MCF 10A (cell line): ENCODE results near the gene FKBP2. TPM values are rescaled to one million over a fixed set of nuclear protein-coding genes. Genes with fewer than 3 reads are reported as not detected.

ENCODE experiments used
- BruUV-seq: library from RNA; stranded (reverse); fragments of 400-500 nt; replicated peaks from 2 replicates; lab custom pipeline; 2021; lab: Mats Ljungman, UMichigan
- CTCF ChIA-PET: fragments of 300-600 bp; sonication (Branson Sonifier 250); formaldehyde crosslinking; extraction: SDS; loops from one replicate; lab custom pipeline; 2021; ENCODE audit warnings: antibody characterized with exemption, inconsistent platforms; lab: Yijun Ruan, JAX
- POLR2A ChIA-PET: fragments of 300-600, 350-650 bp; sonication (Branson Sonifier 250); formaldehyde crosslinking; extraction: SDS; loops from one replicate; lab custom pipeline; 2020; ENCODE audit warnings: antibody characterized with exemption, inconsistent platforms; lab: Yijun Ruan, JAX
- DNase-seq: peaks from one replicate; pipeline ENCODE4 v3.0.0-alpha.2; 2018; ENCODE audit not compliant: unreplicated experiment
- H3K27ac Mint-ChIP-seq: one replicate; pipeline ENCODE4 v1.8.0; 2022; ENCODE audit warnings: mild to moderate bottlenecking, low read depth, mixed read lengths; ENCODE audit not compliant: unreplicated experiment
- H3K27me3 Mint-ChIP-seq: one replicate; pipeline ENCODE4 v1.8.0; 2022; ENCODE audit warnings: mixed read lengths; ENCODE audit not compliant: insufficient read depth, unreplicated experiment
- H3K36me3 Mint-ChIP-seq: one replicate; pipeline ENCODE4 v1.8.0; 2022; ENCODE audit warnings: mild to moderate bottlenecking, moderate library complexity, mixed read lengths; ENCODE audit not compliant: insufficient read depth, unreplicated experiment
- H3K4me1 Mint-ChIP-seq: one replicate; pipeline ENCODE4 v1.8.0; 2022; ENCODE audit warnings: mixed read lengths; ENCODE audit not compliant: insufficient read depth, unreplicated experiment
- H3K4me3 Mint-ChIP-seq: one replicate; pipeline ENCODE4 v1.8.0; 2022; ENCODE audit warnings: mild to moderate bottlenecking, moderate library complexity, mixed read lengths; ENCODE audit not compliant: unreplicated experiment
- H3K9me3 Mint-ChIP-seq: one replicate; pipeline ENCODE4 v1.8.0; 2022; ENCODE audit warnings: mixed read lengths; ENCODE audit not compliant: unreplicated experiment
- CTCF ChIP-seq: fragments of 200-600 bp; IDR thresholded peaks from one replicate; pipeline ENCODE4 v1.8.0; 2022; ENCODE audit warnings: antibody characterized with exemption, mild to moderate bottlenecking; ENCODE audit not compliant: unreplicated experiment
- intact Hi-C: fragments of 100-400 bp; cut with micrococcal nuclease; formaldehyde crosslinking; loops from 2 replicates; pipeline ENCODE4 v1.14.1; 2022
- total RNA-seq: library from RNA; stranded (reverse); gene quantifications from 2 replicates; pipeline ENCODE4 v1.2.3, GENCODE V29; 2022

Gene FKBP2
- total RNA-seq, 1 experiment from 2014 or later: 86.0 TPM

- no peak for TF ChIP-seq CTCF
- H3K27me3 Mint-ChIP-seq: no peaks in the 10 kb centered on the region
- H3K4me3 Mint-ChIP-seq: peak overlapping the region; percentile 80
- no peak for DNase-seq
- no TSS peak for BruUV-seq
- peaks cover 8% of the 10 kb centered on the region for H3K4me1 Mint-ChIP-seq
- no peak overlapping the region for H3K27ac Mint-ChIP-seq
- POLR2A ChIA-PET: interaction anchor here (0.8 to 11.9 kb wide), 7 partner anchors 11 to 93 kb away, joined by 3 to 122 read pairs (median 3); partner anchors contain the start of genes FKBP2, PPP1R14B, PRDX5 and TRMT112
- H3K9me3 Mint-ChIP-seq: no peaks in the 10 kb centered on the region
- H3K36me3 Mint-ChIP-seq: peaks cover 6% of the 10 kb centered on the region
- CTCF ChIA-PET: interaction anchor here (0.6 to 4.7 kb wide), 5 partner anchors 9 to 132 kb away, joined by 3 to 22 read pairs (median 3); no protein-coding TSS in a partner anchor
- intact Hi-C loops: no loop called here
These were observed 15.8 kb upstream of the FKBP2 start for GRCh38 chr11:64224891-64225607.

DNA sequence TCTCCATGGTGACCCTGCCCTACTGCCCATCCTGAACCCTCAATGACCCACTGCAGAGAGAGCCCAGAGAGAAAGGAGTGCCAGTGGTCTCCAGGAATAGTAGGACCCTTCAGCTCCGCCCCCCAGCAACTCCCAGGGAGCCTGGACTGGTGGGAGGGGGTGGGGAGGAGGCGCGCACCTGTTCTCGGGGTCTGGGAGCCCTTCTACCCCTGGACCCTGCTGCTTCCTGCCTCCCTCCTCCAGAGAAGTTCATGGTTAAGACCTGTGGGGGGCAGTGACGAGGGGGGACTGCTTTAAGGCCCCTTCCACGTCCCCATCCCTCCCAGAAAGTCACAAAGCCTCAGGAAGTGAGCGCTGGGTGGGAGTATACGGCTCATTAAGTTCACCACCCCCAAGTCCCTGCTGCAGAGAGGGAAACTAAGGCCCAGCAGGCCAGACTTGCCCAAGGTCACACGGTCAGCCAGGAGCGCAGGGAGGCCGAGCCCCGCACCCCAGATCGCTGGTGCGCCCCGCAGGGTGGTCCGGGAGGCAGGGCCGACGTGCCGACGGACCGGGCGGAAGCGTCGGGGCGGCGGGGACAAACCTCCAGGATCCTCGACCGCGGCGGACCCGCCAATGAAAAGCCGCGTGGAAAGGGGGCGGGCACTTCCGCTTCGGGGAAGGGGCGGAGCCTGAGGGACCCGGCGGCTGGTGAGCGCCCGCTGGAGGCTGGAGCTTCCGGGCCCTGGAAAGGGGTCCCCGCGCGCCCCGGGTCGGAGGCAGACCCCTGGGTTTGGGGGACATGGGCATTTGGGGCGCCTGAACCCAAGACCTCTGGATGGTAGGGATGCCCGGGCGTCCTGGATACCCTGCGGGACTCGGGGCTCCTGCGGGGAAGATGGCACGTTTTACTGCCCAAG is 15.0 kb upstream of the FKBP2 start, which contains the start of the genes NUDT22 and TRPT1:
TSS of gene NUDT22 (plus strand) at position 667 of the 899 bp plus-strand sequence. CDS start 379 bp downstream, outside the sequence.
TSS of gene TRPT1 (minus strand) at position 579 of the 899 bp plus-strand sequence. CDS start at position 253, 326 bp downstream.
- no peaks in the 10 kb centered on the region for H3K9me3 Mint-ChIP-seq
- ChIA-PET POLR2A (interaction anchor here (0.9 to 11.9 kb wide), 23 partner anchors 9 to 1499 kb away, joined by 3 to 122 read pairs (median 4); partner anchors contain the start of genes BAD, ESRRA, FKBP2 and HNRNPUL2), CTCF (interaction anchor here (0.8 to 4.7 kb wide), 6 partner anchors 9 to 77 kb away, joined by 3 to 22 read pairs (median 4); no protein-coding TSS in a partner anchor)
- peaks cover 8% of the 10 kb centered on the region for H3K4me1 Mint-ChIP-seq
- intact Hi-C loops: loop anchor here (2.0 kb wide), 1 partner anchor 39 kb away; the partner anchor contains the start of gene STIP1
- peaks cover 6% of the 10 kb centered on the region for H3K36me3 Mint-ChIP-seq
- H3K27me3 Mint-ChIP-seq: no peaks in the 10 kb centered on the region
- TF ChIP-seq CTCF: peak; percentile 31
- BruUV-seq: TSS peak; percentile 46
- H3K27ac Mint-ChIP-seq: peak within 1 kb of the TSS; percentile 80
- H3K4me3 Mint-ChIP-seq: peak within 1 kb of the TSS; percentile 80
- peak; percentile 79 for DNase-seq

DNA sequence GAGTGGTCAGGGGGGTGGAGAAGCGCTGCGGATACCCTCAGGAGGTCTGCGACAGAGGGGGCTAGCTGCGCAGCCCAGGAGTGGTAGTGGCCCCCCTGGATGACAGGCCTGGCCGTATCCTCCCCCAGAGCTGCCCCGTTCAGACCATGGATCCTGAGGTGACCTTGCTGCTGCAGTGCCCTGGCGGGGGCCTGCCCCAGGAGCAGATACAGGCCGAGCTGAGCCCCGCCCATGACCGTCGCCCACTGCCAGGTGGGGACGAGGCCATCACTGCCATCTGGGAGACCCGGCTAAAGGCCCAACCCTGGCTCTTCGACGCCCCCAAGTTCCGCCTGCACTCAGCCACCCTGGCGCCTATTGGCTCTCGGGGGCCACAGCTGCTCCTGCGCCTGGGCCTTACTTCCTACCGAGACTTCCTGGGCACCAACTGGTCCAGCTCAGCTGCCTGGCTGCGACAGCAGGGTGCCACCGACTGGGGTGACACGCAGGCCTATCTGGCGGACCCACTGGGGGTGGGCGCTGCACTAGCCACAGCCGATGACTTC is 14.3 kb upstream of the FKBP2 start:
- H3K27me3 Mint-ChIP-seq: no peaks in the 10 kb centered on the region
- ChIA-PET POLR2A (interaction anchor here (0.9 to 11.9 kb wide), 20 partner anchors 9 to 1499 kb away, joined by 3 to 122 read pairs (median 4); partner anchors contain the start of genes BAD, ESRRA, FKBP2 and HNRNPUL2), CTCF (interaction anchor here (0.8 to 4.7 kb wide), 8 partner anchors 15 to 105 kb away, joined by 3 to 22 read pairs (median 4); partner anchors contain the start of genes CATSPERZ and STIP1)
- H3K4me3 Mint-ChIP-seq: peak overlapping the region; percentile 80
- peaks cover 6% of the 10 kb centered on the region for H3K36me3 Mint-ChIP-seq
- peak overlapping the region; percentile 80 for H3K27ac Mint-ChIP-seq
- DNase-seq: no peak
- peaks cover 8% of the 10 kb centered on the region for H3K4me1 Mint-ChIP-seq
- intact Hi-C loops: loop anchor here (2.0 kb wide), 1 partner anchor 40 kb away; the partner anchor contains the start of gene STIP1
- BruUV-seq: TSS peak; percentile 63
- TF ChIP-seq CTCF: no peak
- H3K9me3 Mint-ChIP-seq: no peaks in the 10 kb centered on the region
